ENCODE results near the gene RAMP1.
"Not testable (repeated sequence)": the region's sequence is repeated elsewhere in the genome, so short reads cannot be mapped to it uniquely, and the experiment has no call there.

Gene RAMP1

DNA sequence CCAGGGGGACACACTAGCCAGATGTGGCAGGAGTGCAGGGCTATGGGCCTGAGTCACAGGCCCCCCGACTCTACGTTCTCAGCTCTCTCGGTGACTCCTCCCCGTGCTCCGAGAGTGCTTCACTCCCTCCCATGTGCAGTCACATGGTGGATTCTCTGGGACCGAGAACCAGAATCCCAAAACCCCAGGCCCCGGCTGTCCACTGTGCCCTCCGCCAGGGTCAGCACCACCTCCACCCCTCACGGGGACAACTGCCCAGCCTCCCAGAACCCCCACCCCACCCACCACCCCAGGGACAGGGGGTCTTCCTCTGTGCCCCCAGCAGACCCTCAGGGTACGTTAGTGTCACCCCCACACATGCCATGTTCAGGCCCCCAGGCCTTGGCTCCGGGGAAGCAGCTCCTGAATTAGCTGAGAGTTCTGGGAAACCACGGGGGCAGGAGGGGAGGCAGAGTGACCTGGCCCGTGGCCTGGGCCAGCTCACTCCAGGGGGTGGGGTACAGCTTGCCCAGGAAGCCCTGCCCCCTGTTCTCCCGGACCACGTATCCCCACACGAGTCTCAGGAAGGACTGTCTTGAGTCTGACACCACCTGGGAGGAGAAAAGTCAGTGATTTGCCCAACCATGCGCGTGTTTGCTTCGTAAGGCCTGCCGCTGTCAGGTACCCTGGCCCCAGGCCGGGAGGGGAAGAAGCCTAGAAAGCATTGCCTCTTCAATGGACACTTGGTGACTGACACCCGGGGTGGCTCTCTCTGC, 4.4 kb downstream of the RAMP1 start:
- DNase-seq (ENCODE audit: low read depth), result no peak

DNA sequence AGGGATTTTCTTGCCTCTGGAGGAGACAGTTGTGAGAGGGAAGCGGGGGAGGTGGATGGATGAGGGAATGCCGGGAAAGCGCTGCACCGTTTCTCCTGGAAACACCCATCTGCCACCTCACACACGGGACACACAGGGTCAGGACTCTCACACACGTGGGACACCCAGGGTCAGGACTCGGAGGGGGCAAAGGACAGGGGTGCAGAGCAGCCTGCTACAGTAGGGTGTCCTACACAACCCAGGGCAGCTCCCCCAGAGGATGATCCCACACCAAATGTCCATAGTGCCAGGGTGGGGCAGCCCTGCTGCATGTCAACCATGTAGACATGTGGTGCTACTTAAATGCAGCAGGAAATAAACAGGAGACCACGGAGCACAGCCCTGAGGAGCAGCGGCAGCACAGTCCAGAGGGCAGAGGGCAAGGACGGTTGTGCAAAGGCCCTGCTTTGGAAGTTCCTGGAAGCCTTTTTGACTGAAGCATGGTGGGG, 5.1 kb downstream of the RAMP1 start:
- DNase-seq (ENCODE audit: low read depth), result no peak

DNA sequence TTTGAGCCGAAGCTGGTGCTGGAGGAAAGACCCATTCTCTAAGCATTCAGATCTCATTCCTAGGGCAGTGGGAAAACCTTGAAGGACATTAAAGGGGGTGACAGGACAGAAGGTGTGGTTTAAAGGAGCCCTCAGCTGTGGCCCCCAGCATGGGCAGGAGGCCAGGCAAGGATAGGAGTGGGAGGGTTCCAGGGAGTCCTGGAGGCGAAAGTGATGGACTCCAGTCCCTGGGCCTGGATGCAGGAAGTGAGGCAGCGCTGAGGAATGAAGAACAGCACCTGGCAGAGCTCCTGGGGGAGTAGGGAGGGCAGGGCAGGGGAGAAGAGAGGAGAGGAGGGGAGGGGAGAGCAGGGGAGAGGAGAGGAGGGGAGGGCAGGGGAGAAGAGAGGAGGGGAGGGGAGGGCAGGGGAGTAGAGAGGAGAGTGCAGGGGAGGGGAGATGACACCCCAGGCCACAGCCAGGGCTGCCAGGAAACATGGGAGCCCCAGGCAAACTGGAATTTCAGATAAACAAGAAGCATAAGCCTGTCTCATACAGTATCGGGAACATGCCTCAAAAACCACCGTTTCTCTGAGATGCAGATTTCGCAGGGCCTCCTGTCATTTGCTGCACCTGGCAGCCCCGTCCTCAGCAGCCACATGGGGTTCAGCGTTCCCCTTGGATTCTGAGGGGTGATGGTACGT, 5.7 kb downstream of the RAMP1 start:
- DNase-seq (ENCODE audit: low read depth), result no peak

DNA sequence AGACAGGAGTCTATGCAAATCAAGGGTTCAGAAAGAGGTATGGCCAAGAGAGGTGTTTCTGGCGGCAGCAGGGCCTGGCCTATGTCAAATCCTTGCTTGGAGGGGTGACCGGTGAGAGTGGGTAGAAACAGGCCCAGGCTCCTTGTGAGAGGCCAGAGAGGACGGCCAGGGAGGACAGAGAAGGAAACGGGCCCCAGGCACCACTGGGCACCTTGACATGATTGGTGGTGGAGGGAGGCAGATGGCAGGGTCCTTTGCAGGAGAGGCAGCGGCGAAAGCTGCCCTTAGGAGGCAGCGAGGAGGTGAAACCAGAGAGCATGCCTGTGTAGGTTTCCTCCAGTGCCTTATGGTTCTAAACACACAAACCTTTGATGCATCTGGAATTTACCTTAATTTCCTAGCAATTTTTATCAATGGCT, 6.2 kb downstream of the RAMP1 start:
- no peak for DNase-seq (ENCODE audit: low read depth)

DNA sequence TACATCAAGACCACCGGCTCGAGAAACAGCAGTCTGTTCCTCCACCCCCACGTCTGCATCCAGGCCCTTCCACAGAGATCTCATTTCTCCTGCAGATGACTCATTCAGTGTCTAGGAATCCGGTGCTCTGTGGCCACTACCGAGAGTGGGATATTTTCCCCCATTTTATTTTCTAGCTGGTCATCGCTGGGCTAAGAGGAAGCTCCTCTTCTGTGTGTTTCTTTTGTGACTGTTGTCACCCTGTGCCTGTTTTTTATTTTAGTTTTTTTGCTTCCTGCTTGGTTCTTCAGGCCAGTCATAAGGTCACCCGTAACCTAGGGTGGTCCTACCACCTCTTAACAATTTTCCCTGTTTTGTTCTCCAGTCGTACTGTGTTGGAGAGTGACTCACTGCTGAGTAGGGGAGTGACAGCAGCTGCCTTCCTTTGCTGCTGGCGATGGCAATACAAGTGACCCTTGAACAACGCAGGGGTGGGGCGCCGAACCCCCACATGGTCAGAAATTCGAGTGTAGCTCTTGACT, 6.7 kb downstream of the RAMP1 start:
- no peak for DNase-seq (ENCODE audit: low read depth)

DNA sequence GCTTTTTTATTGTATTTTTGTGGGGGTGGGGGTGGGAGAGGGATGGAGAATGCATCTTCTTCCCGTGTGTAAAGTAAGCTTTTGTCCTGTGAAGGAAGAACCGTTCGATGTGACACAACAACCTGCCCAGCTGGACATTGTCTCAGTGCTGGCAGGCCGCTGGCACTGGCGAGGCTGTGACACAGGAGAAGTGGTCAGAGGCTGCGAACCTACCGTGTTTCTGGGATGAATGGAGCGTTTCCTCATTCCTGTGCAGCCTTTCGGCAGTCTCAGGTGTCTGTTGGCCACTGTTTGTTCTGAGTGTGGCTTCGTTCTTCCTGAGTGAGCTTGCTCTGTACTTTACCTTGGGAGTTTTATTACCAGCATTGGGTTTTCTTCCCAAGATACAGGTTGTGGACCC, 8.0 kb downstream of the RAMP1 start:
- DNase-seq (ENCODE audit: low read depth), result no peak

DNA sequence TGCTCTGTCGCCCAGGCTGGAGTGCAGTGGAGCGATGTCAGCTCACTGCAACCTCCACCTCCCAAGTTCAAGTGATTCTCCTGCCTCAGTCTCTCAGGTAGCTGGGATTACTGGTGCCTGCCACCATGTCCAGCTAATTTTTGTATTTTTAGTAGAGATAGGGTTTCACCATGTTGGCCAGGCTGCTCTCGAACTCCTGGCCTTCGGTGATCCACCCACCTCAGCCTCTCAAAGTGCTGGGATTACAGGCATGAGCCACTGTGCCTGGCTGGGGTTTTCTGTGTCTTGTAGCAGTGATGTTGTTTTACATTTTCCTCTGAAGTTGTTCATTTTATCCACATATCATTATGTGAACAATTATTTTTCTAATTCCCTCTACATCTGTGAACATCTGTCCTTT, 8.7 kb downstream of the RAMP1 start:
- not testable (repeated sequence) for DNase-seq (ENCODE audit: low read depth)

DNA sequence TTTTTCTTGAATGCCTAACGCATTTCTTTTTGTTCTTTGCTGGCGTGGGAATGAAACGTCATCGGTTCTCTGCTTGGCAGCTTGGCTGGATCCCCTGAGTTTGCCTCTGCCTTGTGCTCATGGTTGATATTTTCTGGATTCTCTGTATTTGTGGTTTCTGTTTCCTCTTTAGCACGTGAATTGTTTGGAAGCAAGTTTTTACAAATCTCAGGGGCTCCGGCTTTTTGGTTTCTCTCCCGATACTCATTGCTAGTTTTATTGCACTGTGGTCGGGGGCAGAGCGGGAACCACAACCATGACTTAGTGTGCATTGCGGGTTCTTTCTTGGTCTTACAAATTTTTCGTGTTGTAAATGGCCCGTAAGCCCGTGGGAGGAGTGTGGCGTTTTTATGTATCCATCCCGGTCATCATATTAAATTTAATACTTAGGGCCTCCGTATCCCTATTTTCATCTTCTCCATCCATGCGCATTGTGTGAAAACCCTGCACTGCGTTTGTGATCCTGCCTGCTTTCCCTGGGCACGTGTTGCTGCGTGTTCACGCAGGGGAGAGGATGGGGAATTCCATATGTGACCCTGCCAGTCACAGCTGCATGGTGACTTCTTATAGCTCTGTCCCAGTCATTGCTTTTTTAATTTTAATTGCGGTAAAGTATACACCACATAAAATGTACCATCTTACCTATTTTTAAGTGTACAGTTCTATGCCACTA, 9.4 kb downstream of the RAMP1 start:
- no peak for DNase-seq (ENCODE audit: low read depth)

DNA sequence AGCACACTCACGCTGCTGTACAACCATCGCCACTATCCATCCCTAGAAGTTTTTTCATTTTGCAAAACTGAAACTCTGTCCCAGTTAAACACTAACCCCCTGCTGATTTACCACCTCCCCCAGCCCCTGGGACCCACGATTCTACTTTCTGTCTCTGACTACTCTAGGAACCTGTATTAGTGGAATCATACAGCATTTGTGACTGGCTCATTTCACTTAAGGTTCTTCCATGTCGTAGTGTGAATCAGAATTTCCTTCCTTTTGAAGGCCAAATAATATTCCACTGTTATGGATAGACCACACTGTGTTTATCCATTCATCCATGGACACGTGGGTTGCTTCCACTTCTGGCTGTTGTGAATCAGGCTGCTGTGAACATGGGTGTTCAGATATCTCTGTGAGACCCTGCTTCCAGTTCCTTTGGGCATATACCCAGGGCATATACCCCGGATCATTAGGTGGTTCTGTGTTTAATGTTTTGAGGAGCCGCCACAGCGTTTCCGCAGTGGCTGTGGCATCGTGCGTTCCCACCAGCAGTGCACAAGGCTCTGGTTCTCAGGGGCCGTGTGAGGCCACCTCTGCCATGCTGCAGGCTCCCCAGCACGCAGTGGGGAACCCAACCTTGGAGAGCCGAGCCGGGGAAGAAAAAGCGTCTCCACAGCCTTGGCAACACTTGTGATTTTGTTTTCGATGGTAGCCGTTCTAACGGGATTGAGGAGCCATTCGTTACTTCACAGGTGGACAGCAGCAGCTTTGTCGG, 10.1 kb downstream of the RAMP1 start:
- no peak for DNase-seq (ENCODE audit: low read depth)

DNA sequence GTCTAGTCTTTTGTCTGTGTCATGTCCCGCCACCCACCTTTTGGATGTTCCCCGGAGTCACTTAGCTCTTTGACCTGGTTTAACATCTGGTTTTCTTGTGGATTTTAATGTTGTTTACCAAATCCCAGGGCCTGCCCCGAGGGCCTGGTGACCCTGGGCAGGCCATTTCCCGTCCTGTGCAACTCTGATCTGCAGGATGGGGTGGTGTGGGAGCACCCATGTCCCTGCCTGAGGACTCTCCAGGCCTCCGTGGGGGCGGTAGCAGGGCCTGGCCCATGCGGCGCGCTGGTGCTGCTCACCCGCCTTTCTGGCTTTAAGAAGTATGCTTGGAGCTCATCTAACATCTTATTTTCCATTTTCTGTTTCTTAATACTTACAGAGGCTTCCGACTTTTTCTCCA, 10.7 kb downstream of the RAMP1 start:
- no peak for DNase-seq (ENCODE audit: low read depth)

DNA sequence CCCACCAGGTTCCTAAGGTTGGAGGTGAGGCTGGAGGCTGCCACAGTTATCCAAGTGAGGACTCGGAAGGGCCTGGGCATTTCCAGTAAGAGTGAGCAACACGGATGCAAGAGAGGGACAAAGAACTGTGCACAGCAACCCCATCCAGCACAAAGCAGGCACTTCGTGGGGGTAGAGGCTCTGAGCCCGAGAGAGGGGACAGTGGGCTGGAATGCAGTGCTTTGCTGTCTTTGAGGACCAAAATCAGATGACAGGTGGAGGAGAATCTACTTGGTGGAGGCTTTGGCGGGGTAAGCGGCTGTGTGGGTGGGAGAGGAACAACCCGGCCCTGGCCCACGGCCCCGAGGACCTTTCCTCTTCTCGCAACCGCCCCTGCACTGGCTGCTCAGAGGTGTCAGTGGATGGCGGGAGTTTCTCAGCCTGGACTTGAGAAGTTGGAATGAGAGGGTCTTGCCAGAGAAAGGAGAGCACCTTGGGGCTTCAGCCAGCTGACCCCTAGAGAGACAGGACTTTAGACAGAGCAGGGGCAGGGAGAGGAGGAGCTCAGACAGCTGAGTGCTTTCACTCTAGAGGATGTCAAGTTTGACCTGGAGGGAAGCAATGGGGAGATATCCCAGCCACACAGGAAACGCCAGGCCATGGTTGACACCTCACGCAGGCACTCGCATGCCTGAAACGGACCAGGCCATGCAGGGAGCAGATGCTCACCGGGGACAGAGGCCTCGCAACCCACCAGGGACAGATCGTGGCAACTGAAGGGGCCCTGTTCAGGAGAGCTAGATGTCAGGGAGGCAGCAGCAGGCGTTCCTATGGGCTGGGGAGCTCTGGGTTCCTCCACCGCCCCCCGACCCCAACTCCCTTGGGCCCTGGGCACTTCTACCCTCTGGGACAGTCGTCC, 11.6 kb downstream of the RAMP1 start:
- DNase-seq (ENCODE audit: low read depth), result no peak

DNA sequence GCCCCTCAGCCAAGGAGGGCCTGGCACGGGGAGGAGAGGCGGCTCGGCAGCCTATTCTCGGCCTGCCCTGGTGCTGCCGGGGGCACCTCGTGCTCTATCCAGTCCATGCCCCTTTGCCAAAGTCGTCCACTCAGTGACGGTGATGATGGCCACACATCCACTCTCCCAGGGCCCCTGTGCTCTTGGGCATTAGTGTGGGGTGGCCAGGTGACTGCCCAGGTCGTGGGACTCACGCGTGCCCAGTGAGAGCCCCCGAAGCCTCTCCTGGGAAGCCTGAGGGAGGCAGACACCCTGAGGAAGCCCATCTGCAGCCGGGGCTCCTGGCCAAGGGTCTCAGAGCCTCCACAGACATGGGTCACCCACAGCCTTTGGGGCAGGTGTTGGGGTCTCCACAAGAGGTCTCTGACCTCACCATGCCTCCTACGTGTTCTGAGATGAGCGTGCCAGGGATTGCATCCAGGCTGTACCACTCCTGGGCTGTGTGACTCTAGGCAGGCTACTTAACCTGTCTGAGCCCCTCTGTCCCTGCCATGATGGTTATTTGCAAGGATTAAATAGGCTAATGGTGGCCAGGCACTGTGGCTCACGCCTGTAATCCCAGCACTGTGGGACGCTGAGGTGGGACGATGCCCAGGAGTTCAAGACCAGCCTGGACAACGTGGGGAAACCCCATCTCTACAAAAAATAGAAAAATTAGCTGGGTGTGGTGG, 12.9 kb downstream of the RAMP1 start:
- no peak for DNase-seq (ENCODE audit: low read depth)

DNA sequence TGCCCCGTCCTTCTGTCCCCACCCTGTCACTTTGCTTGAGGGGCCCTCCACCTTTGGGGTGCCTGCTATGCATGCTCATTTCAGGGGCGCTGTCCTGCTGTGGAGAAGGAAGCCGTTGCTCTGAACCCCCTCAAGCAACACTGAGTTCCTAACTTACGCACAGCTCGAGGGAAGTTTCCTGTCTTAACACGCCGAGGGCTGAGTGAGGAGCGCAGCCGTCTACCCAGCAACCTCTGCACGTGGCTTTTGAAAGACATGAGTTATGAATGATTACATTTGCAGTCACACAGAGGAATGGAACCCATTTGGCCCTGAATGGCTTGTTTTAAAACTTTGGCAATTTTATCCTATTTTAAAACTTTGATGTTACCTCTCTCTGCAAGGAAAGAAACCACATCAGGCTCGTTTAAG, 14.0 kb downstream of the RAMP1 start:
- no peak for DNase-seq (ENCODE audit: low read depth)

DNA sequence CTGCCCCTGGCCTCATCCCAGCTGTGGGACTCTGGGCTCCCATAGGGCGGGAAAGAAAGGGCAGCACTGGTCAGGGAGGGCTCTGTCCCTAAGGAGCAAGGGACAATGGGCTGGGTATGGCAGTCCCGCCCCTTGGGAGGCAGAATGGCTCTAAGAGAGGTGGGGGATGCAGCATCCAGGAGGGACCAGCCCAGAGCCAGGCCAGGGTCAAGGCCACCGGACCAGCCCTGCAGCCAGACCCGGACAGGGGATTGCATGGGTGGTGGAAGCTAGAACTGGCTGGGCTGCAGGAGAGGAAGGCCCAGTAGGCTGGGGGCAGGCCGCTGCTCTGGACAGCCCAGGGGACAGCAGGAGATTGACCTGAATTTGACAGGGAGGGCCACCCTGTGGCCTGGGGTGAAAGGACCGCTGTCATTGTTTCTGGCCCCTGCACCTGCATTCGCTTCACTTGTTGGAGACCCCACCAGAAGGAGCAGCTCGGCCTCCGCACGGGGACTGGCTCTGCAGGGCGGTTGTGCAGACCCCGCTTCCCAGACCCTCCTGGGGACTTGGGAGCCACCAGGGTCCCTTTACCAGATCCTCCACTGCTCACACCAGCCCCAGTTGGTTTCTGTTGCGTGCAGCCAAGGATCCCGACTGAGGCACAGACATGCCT, 14.6 kb downstream of the RAMP1 start:
- DNase-seq (ENCODE audit: low read depth), result no peak

DNA sequence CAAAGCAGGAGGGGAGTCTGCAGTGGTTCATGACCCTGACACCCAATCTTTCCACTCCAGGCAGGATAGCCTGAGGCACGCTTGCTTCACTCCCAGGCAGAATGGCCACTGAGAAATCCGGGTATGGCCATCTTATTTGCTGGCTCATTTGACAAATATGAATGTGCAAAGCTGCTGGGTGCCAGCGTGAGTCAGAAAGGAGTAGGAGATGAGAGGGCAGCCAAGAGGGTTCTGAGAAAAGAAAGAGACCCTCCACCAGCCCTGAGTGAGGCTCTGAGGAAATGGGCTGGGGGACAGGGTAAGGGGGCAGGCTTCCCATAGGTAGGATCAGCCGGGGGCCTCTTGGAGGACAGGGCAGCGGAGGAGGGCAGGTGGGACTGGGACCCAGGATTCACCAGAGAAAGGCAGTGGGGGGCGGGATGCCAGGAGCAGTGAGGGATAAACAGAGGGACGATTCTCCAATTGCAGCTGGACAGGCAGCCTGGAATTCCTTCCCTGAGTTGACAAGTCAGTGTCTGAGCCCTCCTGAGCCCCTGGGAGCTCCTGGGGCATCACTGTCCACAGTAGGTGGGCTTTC, 15.2 kb downstream of the RAMP1 start:
- no peak for DNase-seq (ENCODE audit: low read depth)

DNA sequence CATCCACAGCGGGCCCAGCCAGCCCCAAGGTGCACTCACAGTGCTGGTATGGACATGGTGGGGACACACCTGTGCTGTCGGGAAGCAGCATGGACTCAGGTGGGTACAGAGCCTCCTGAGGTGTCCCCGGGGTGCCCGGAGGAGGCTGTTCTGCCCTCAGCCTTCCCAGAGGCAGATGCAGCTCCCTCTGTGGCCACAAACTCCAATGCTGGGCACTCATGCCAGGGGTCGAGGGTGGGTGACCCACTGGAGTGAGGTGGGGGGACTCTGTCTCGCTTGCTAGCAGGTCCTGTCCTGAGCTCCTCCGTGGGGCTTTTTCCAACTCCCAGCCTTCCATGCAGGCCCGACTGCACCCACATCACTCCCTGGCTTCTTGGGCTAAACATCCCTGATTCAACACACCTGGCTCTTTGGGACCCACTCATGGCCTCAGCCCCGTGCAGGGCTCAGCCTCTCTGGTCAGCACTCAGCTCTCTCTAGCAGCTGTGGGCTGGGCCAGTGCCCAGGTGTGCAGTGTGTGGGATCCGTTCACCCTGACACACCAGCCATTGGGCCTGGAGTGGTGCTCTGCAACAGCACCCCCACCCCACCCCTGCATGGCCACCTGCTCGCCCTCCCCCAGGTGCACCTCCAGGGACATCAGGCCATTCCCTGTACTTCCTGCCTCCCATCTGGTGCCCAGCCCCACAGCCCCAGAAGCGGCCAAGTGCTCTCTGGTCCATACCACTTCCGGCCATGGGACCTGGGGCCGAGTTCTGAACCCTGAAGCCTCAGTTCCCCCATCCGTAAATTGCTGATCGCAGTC, 16.0 kb downstream of the RAMP1 start:
- no peak for DNase-seq (ENCODE audit: low read depth)

DNA sequence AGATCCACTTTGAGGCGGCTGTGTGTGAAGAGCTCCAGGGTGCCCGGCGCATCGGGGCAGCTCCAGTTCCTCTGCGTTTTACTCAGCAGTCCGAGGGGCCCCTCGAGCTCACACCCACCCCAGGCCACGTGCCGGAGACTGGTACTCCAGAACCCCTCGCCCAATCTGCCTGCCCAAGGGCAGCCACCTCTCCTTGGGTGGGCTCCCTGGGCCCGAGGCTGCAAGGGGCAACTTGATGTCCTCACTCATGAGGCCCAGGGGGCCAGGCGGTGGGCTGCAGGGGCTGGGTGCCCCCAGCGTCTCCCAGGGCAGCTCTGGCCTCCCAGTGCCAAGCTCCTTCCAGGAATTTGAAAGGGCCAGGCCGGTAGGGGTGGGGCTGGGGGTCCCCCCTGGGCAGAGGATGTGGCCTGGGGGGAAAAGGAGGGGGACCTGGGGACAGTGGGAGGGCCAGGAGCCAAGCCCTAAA, 16.7 kb downstream of the RAMP1 start:
- DNase-seq (ENCODE audit: low read depth), result no peak

DNA sequence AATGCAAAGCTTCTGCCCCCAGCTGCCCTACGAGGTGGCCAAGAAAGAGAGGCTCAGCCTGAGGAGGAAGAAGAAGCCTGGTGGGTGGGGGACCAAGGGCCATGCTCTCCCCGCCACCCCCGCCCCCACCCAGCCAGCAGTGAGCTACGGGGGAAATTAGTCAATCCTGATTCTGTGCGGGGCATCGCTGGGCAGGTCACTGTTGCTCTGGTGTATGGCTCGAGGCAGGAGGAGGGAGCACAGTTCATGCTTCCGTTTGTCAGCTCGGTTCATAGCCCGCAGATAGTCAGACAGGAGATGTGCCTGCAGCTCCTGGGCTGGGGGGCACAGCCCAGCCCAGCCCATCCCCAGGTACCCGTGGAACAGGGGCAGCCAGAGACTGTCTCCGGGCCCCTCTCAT, 17.1 kb downstream of the RAMP1 start:
- no peak for DNase-seq (ENCODE audit: low read depth)
